PFSK-1 (cell line): Measurements from ENCODE around the gene PLEKHG3.

Source experiments
- FOXP2 ChIP-seq: optimal IDR thresholded peaks from 2 replicates; pipeline ENCODE3; 2011; ENCODE audit warnings: borderline replicate concordance, control low read depth, inconsistent platforms; ENCODE audit not compliant: insufficient read depth; ENCODE audit errors: extremely low read length, extremely low read depth
- POLR2AphosphoS5 ChIP-seq: IDR thresholded peaks from 2 replicates; pipeline ENCODE4 v1.6.1; 2012; ENCODE audit warnings: low read depth, mild to moderate bottlenecking, control low read depth, low read length, moderate library complexity
- SIN3A ChIP-seq: IDR thresholded peaks from 2 replicates; pipeline ENCODE4 v1.6.1; 2012; ENCODE audit warnings: mild to moderate bottlenecking, low read length, moderate library complexity, borderline replicate concordance; ENCODE audit not compliant: insufficient read depth
- TAF1 ChIP-seq: IDR thresholded peaks from 2 replicates; pipeline ENCODE4 v1.6.1; 2012; ENCODE audit warnings: low read length, control low read depth, borderline replicate concordance; ENCODE audit not compliant: insufficient read depth
- TF ChIP-seq, protein P1 (sequence below), 2 experiments: IDR thresholded peaks; 2 replicates each; pipeline versions ENCODE4 v1.6.1 to v1.8.0; 2011 to 2012; ENCODE audit warnings: low read depth in 2 of 2, low read length in 2 of 2, control low read depth in 1 of 2, inconsistent platforms in 1 of 2, mild to moderate bottlenecking in 1 of 2, moderate library complexity in 1 of 2; ENCODE audit not compliant: insufficient read depth in 1 of 2

PLEKHG3 gene

DNA sequence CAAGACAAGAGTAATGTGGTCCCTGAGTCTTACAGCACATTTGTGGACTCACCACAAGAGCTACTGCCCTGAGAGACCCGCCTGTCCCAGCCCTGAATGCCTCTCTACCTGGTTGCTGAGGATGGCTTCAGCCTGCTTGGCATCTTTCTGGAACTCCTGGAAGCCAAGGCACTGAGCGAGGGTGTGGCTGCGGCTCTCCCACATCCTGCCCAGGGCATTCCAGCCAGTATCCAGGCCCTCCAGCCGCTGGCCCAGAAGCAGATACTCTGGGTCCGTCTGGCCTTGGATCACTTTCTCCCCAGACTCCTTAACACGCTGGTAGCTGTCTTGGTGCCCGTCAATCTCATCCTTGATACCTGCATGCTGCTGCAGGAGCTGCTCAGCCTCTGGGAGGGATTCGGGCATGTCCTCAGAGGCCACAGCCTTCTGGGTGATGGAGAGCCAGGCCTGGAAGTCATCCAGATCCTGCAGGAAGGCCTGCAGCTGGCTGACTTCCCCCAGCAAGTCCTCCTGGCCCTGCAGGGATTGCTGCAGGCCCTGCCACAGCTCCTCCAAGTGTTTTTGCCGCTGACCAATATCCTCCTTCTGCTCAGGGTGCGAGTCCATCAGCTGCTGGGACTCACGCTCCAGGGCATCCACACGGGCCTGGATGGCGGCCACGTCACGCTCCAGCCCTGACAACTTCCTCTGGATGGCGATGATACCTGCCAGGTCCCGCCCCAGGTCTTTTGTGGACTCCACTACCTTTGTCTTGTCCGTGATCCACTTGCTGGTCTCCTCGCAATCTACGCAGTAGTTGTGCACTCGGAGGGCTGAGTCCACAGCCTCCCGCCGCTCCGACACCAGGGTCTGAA, 82.3 kb downstream of the PLEKHG3 start:
- TF ChIP-seq SIN3A (no peak), POLR2AphosphoS5 (no peak), TAF1 (no peak), FOXP2 (no peak)
- TF ChIP-seq, protein P1, sequence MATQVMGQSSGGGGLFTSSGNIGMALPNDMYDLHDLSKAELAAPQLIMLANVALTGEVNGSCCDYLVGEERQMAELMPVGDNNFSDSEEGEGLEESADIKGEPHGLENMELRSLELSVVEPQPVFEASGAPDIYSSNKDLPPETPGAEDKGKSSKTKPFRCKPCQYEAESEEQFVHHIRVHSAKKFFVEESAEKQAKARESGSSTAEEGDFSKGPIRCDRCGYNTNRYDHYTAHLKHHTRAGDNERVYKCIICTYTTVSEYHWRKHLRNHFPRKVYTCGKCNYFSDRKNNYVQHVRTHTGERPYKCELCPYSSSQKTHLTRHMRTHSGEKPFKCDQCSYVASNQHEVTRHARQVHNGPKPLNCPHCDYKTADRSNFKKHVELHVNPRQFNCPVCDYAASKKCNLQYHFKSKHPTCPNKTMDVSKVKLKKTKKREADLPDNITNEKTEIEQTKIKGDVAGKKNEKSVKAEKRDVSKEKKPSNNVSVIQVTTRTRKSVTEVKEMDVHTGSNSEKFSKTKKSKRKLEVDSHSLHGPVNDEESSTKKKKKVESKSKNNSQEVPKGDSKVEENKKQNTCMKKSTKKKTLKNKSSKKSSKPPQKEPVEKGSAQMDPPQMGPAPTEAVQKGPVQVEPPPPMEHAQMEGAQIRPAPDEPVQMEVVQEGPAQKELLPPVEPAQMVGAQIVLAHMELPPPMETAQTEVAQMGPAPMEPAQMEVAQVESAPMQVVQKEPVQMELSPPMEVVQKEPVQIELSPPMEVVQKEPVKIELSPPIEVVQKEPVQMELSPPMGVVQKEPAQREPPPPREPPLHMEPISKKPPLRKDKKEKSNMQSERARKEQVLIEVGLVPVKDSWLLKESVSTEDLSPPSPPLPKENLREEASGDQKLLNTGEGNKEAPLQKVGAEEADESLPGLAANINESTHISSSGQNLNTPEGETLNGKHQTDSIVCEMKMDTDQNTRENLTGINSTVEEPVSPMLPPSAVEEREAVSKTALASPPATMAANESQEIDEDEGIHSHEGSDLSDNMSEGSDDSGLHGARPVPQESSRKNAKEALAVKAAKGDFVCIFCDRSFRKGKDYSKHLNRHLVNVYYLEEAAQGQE (IDR thresholded peaks at IDR 0.05; ENCODE audit: insufficient read depth in 1 of 2, low read depth in 2 of 2, low read length in 2 of 2) = no peak

DNA sequence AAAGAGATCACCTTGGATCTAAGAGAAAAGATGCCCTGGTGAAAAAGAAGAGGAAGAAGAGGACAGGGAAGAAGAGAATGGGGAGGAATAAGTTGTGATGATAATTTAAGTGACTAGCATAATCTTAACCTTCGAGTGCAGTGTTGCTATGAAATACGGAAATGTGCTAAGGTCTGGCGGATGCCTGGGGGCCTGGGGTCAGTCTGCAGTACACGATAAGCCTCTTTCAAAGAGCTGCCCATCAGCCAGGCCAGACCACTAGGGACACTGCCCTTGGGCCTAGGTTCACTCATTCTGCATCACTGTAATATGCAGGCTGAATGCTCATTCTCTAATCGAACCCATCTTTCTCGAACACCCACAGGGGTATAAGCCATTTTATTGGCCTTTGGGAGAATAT, 83.4 kb downstream of the PLEKHG3 start:
- TF ChIP-seq, protein P1 (IDR thresholded peaks at IDR 0.05; ENCODE audit: insufficient read depth in 1 of 2, low read depth in 2 of 2, low read length in 2 of 2) = no peak
- TF ChIP-seq SIN3A (no peak), TAF1 (no peak), POLR2AphosphoS5 (no peak), FOXP2 (no peak)

DNA sequence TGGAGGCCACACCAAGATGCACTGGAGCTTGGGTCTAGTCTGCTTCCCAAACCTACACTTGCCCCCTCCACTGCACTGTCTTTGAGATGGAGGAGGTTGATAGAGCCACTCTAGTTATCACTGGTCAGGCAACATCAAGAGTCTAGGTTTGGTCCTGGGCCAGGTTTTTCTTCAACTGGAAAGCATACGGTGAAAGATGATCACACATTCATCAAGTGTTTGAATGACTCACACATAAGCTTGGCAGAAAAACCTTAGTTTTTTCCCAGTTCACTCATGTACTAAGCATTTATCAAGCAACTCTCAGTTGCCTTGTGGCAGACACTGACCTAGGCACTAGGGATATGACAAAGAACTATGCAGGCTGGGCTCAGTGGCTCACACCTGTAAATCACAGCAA, 84.5 kb downstream of the PLEKHG3 start:
- no peak for TF ChIP-seq TAF1
- no peak for TF ChIP-seq FOXP2
- TF ChIP-seq, protein P1 (IDR thresholded peaks at IDR 0.05; ENCODE audit: insufficient read depth in 1 of 2, low read depth in 2 of 2, low read length in 2 of 2) = no peak

DNA sequence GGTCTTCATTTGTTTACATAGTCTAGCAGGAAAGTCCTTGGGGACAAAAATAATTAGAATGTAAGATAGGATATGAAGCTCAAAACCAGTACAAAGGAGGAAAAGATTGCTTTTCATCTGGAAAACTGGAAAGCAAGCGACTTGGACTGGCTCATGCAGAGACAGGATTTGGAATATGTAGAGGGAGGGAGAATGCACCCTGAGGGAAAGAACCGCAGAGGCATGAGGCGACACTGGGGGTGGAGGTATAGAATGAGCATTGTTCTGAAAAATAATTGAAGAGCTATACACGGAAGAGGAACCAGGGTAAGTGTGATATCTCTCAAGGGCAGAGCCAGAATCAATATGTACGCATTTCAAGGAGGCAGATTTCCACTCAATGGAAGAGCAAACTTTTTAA, 85.5 kb downstream of the PLEKHG3 start:
- TF ChIP-seq TAF1 = no peak
- TF ChIP-seq SIN3A = no peak
- TF ChIP-seq, protein P1 (IDR thresholded peaks at IDR 0.05; ENCODE audit: insufficient read depth in 1 of 2, low read depth in 2 of 2, low read length in 2 of 2) = no peak
- TF ChIP-seq POLR2AphosphoS5 = no peak
- TF ChIP-seq FOXP2 = no peak
